MM.1S (cell line): Measurements from ENCODE around the gene TNFRSF6B.

Source experiments
- DNase-seq: peaks from one replicate; pipeline ENCODE4 v3.0.0-alpha.2; 2015
- H2AFZ ChIP-seq: fragments of 300-600 bp; sonication (generic); 2 replicates; pipeline ENCODE4 v1.6.0; 2016; ENCODE audit warnings: antibody characterized with exemption, low read length
- H3F3A ChIP-seq: fragments of 300-600 bp; sonication (generic); 2 replicates; pipeline ENCODE4 v1.6.1; 2016; ENCODE audit warnings: mild to moderate bottlenecking, antibody characterized with exemption, low read length, moderate library complexity, mixed read lengths; ENCODE audit not compliant: insufficient read depth
- H3K27ac ChIP-seq: fragments of 300-600 bp; sonication (generic); 2 replicates; pipeline ENCODE4 v1.5.1; 2016; ENCODE audit warnings: mild to moderate bottlenecking, low read length
- H3K27me3 ChIP-seq: fragments of 300-600 bp; sonication (generic); replicated peaks from 2 replicates; pipeline ENCODE4 v1.6.0; 2016; ENCODE audit warnings: low read length; ENCODE audit not compliant: insufficient read depth
- H3K36me3 ChIP-seq: fragments of 300-600 bp; sonication (generic); replicated peaks from 2 replicates; pipeline ENCODE4 v1.6.1; 2016; ENCODE audit warnings: mild to moderate bottlenecking, low read length, mixed read lengths; ENCODE audit not compliant: insufficient read depth
- H3K4me1 ChIP-seq: fragments of 300-600 bp; sonication (generic); 2 replicates; pipeline ENCODE4 v1.6.1; 2016; ENCODE audit warnings: low read length, mixed read lengths
- H3K4me2 ChIP-seq: fragments of 300-600 bp; sonication (generic); 2 replicates; pipeline ENCODE4 v1.6.0; 2016; ENCODE audit warnings: low read depth, low read length
- H3K4me3 ChIP-seq: fragments of 300-600 bp; sonication (generic); 2 replicates; pipeline ENCODE4 v1.5.1; 2016; ENCODE audit warnings: low read length, mixed read lengths
- H3K79me2 ChIP-seq: fragments of 300-600 bp; sonication (generic); 2 replicates; pipeline ENCODE4 v1.6.1; 2016; ENCODE audit warnings: mixed run types, low read length, mixed read lengths
- H3K9ac ChIP-seq: fragments of 300-600 bp; sonication (generic); 2 replicates; pipeline ENCODE4 v1.6.1; 2016; ENCODE audit warnings: low read length, mixed read lengths
- H3K9me2 ChIP-seq: fragments of 300-600 bp; sonication (generic); replicated peaks from 2 replicates; pipeline ENCODE4 v1.6.1; 2016; ENCODE audit warnings: mild to moderate bottlenecking, low read length, mixed read lengths; ENCODE audit not compliant: insufficient read depth
- H3K9me3 ChIP-seq: fragments of 300-600 bp; sonication (generic); replicated peaks from 2 replicates; pipeline ENCODE4 v1.6.1; 2016; ENCODE audit warnings: mild to moderate bottlenecking, low read length, mixed read lengths; ENCODE audit not compliant: insufficient read depth
- H4K20me1 ChIP-seq: fragments of 300-600 bp; sonication (generic); 2 replicates; pipeline ENCODE4 v1.6.1; 2016; ENCODE audit warnings: mild to moderate bottlenecking, low read length, moderate library complexity, mixed read lengths; ENCODE audit not compliant: insufficient read depth
- EZH2 ChIP-seq: fragments of 300-600 bp; sonication (generic); optimal IDR thresholded peaks from 2 replicates; pipeline ENCODE3; 2017; ENCODE audit warnings: low read depth, mild to moderate bottlenecking, antibody characterized with exemption, low read length, mixed read lengths
- EZH2phosphoT487 ChIP-seq: fragments of 300-600 bp; sonication (generic); IDR thresholded peaks from 2 replicates; pipeline ENCODE4 v1.6.1; 2018; ENCODE audit warnings: antibody characterized with exemption, low read length
- TF ChIP-seq, protein P1 (sequence below): fragments of 300-600 bp; sonication (generic); IDR thresholded peaks from 2 replicates; pipeline ENCODE4 v1.5.1; 2016; ENCODE audit warnings: antibody characterized with exemption, low read length, mixed read lengths

Gene TNFRSF6B

GRCh38 chr20:63687419-63688178 is 8.9 kb upstream of the TNFRSF6B start:
- no peaks in the 10 kb centered on the region for H3K79me2 ChIP-seq
- H3K9me2 ChIP-seq, result no peaks in the 10 kb centered on the region
- H3K27me3 ChIP-seq, result no peaks in the 10 kb centered on the region
- no peaks in the 10 kb centered on the region for H3K36me3 ChIP-seq
- H3F3A ChIP-seq, result no peaks in the 10 kb centered on the region
- H3K4me1 ChIP-seq, result no peaks in the 10 kb centered on the region
- H3K4me3 ChIP-seq, result no peak overlapping the region
- H3K27ac ChIP-seq, result no peak overlapping the region
- no peak overlapping the region for H3K9ac ChIP-seq
- DNase-seq, result no peak
- no peaks in the 10 kb centered on the region for H4K20me1 ChIP-seq
- H3K4me2 ChIP-seq, result no peak overlapping the region
- no peak overlapping the region for H2AFZ ChIP-seq
- TF ChIP-seq, protein P1, sequence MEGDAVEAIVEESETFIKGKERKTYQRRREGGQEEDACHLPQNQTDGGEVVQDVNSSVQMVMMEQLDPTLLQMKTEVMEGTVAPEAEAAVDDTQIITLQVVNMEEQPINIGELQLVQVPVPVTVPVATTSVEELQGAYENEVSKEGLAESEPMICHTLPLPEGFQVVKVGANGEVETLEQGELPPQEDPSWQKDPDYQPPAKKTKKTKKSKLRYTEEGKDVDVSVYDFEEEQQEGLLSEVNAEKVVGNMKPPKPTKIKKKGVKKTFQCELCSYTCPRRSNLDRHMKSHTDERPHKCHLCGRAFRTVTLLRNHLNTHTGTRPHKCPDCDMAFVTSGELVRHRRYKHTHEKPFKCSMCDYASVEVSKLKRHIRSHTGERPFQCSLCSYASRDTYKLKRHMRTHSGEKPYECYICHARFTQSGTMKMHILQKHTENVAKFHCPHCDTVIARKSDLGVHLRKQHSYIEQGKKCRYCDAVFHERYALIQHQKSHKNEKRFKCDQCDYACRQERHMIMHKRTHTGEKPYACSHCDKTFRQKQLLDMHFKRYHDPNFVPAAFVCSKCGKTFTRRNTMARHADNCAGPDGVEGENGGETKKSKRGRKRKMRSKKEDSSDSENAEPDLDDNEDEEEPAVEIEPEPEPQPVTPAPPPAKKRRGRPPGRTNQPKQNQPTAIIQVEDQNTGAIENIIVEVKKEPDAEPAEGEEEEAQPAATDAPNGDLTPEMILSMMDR, result no peak
- TF ChIP-seq EZH2phosphoT487, result no peak
- TF ChIP-seq EZH2, result no peak
- H3K9me3 ChIP-seq, result no peaks in the 10 kb centered on the region

- TF ChIP-seq EZH2 (no peak), EZH2phosphoT487 (no peak)
- TF ChIP-seq, protein P1, result no peak
- Histone ChIP-seq H2AFZ (no peak overlapping the region), H3K4me1 (no peaks in the 10 kb centered on the region), H3K9me3 (no peaks in the 10 kb centered on the region), H4K20me1 (no peaks in the 10 kb centered on the region), H3F3A (no peaks in the 10 kb centered on the region), H3K4me2 (no peak overlapping the region), H3K27ac (no peak overlapping the region), H3K27me3 (no peaks in the 10 kb centered on the region), H3K9me2 (no peaks in the 10 kb centered on the region), H3K9ac (no peak overlapping the region), H3K79me2 (no peaks in the 10 kb centered on the region), H3K4me3 (no peak overlapping the region), H3K36me3 (no peaks in the 10 kb centered on the region)
- no peak for DNase-seq
Measured at GRCh38 chr20:63688228-63689045, 8.0 kb upstream of the TNFRSF6B start.

GRCh38 chr20:63689046-63690002 is 7.1 kb upstream of the TNFRSF6B start:
- no peak overlapping the region for H3K4me3 ChIP-seq
- H3K79me2 ChIP-seq, result no peaks in the 10 kb centered on the region
- no peaks in the 10 kb centered on the region for H3K27me3 ChIP-seq
- TF ChIP-seq EZH2phosphoT487, result no peak
- TF ChIP-seq, protein P1, result no peak
- no peak for TF ChIP-seq EZH2
- no peaks in the 10 kb centered on the region for H3K9me2 ChIP-seq
- no peaks in the 10 kb centered on the region for H4K20me1 ChIP-seq
- H3K9me3 ChIP-seq, result no peaks in the 10 kb centered on the region
- H3K9ac ChIP-seq, result no peak overlapping the region
- no peak for DNase-seq
- no peaks in the 10 kb centered on the region for H3K4me1 ChIP-seq
- H3F3A ChIP-seq, result no peaks in the 10 kb centered on the region
- no peak overlapping the region for H2AFZ ChIP-seq
- H3K4me2 ChIP-seq, result no peak overlapping the region
- no peaks in the 10 kb centered on the region for H3K36me3 ChIP-seq
- no peak overlapping the region for H3K27ac ChIP-seq
